Measurements from ENCODE around the gene UXT. TPM values are rescaled to one million over a fixed set of nuclear protein-coding genes. Genes with fewer than 3 reads are reported as not detected.

UXT gene
- total RNA-seq, 1 experiment from 2014 or later: 68.6 TPM

- DNase-seq (ENCODE audit: low spot score): peak; percentile 81
- Mint-ChIP-seq H3K27me3 (ENCODE audit: low read depth) (peaks cover 39% of the 10 kb centered on the region), H3K27ac (no peak within 1 kb of the TSS), H3K36me3 (no peaks in the 10 kb centered on the region), H3K9me3 (no peaks in the 10 kb centered on the region), H3K4me1 (peaks cover 20% of the 10 kb centered on the region), H3K4me3 (peak within 1 kb of the TSS; percentile 64)
- ATAC-seq: peak; percentile 43
- ChIA-PET POLR2A (no interaction called here), CTCF (interaction anchor here (0.6 kb wide), 2 partner anchors 11 to 58 kb away, joined by 3 read pairs; no protein-coding TSS in a partner anchor)
- TF ChIP-seq, protein P1, sequence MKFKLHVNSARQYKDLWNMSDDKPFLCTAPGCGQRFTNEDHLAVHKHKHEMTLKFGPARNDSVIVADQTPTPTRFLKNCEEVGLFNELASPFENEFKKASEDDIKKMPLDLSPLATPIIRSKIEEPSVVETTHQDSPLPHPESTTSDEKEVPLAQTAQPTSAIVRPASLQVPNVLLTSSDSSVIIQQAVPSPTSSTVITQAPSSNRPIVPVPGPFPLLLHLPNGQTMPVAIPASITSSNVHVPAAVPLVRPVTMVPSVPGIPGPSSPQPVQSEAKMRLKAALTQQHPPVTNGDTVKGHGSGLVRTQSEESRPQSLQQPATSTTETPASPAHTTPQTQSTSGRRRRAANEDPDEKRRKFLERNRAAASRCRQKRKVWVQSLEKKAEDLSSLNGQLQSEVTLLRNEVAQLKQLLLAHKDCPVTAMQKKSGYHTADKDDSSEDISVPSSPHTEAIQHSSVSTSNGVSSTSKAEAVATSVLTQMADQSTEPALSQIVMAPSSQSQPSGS (CRISPR knock-in tag; IDR thresholded peaks at IDR 0.05; ENCODE audit: borderline replicate concordance, low read depth): no peak
- TF ChIP-seq ZNF416 (CRISPR knock-in tag; IDR thresholded peaks at IDR 0.05): no peak
- no peak for TF ChIP-seq PRRX2 (CRISPR knock-in tag; IDR thresholded peaks at IDR 0.05)
- TF ChIP-seq MXD4 (CRISPR knock-in tag; IDR thresholded peaks at IDR 0.05; ENCODE audit: borderline replicate concordance): no peak
- no peak for TF ChIP-seq IRF1 (CRISPR knock-in tag; IDR thresholded peaks at IDR 0.05)
- TF ChIP-seq OVOL2 (CRISPR knock-in tag; IDR thresholded peaks at IDR 0.05; ENCODE audit: borderline replicate concordance): no peak
- TF ChIP-seq TEAD4 (CRISPR knock-in tag; IDR thresholded peaks at IDR 0.05): no peak; the same call in 1 of the 2 replicates
- TF ChIP-seq CBFB (CRISPR knock-in tag; IDR thresholded peaks at IDR 0.05; ENCODE audit: low read depth): no peak
- no peak for TF ChIP-seq ZNF423 (CRISPR knock-in tag; IDR thresholded peaks at IDR 0.05)
- TF ChIP-seq TEAD1 (CRISPR knock-in tag; IDR thresholded peaks at IDR 0.05): peak; percentile 93
- peak; percentile 50 for TF ChIP-seq E2F5 (CRISPR knock-in tag; IDR thresholded peaks at IDR 0.05)
- TF ChIP-seq ARID4B (CRISPR knock-in tag; IDR thresholded peaks at IDR 0.05; ENCODE audit: borderline replicate concordance): peak; percentile 88
- no peak for TF ChIP-seq NR2C2 (CRISPR knock-in tag; IDR thresholded peaks at IDR 0.05)
- no peak for TF ChIP-seq RORB (CRISPR knock-in tag; IDR thresholded peaks at IDR 0.05)
- TF ChIP-seq, protein P2, sequence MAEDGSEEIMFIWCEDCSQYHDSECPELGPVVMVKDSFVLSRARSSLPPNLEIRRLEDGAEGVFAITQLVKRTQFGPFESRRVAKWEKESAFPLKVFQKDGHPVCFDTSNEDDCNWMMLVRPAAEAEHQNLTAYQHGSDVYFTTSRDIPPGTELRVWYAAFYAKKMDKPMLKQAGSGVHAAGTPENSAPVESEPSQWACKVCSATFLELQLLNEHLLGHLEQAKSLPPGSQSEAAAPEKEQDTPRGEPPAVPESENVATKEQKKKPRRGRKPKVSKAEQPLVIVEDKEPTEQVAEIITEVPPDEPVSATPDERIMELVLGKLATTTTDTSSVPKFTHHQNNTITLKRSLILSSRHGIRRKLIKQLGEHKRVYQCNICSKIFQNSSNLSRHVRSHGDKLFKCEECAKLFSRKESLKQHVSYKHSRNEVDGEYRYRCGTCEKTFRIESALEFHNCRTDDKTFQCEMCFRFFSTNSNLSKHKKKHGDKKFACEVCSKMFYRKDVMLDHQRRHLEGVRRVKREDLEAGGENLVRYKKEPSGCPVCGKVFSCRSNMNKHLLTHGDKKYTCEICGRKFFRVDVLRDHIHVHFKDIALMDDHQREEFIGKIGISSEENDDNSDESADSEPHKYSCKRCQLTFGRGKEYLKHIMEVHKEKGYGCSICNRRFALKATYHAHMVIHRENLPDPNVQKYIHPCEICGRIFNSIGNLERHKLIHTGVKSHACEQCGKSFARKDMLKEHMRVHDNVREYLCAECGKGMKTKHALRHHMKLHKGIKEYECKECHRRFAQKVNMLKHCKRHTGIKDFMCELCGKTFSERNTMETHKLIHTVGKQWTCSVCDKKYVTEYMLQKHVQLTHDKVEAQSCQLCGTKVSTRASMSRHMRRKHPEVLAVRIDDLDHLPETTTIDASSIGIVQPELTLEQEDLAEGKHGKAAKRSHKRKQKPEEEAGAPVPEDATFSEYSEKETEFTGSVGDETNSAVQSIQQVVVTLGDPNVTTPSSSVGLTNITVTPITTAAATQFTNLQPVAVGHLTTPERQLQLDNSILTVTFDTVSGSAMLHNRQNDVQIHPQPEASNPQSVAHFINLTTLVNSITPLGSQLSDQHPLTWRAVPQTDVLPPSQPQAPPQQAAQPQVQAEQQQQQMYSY (CRISPR knock-in tag; IDR thresholded peaks at IDR 0.05): no peak; the same call in 1 of the 2 replicates
- peak; percentile 91 for TF ChIP-seq ETV6 (CRISPR knock-in tag; IDR thresholded peaks at IDR 0.05)
- peak; percentile 91 for TF ChIP-seq FOXP1 (CRISPR knock-in tag; IDR thresholded peaks at IDR 0.05; ENCODE audit: borderline replicate concordance)
- TF ChIP-seq ESRRA (CRISPR knock-in tag; IDR thresholded peaks at IDR 0.05; ENCODE audit: borderline replicate concordance): peak; percentile 61; the same call in 1 of the 2 replicates
- TF ChIP-seq SP1 (CRISPR knock-in tag; conservative IDR thresholded peaks at IDR 0.05): peak; percentile 87
- TF ChIP-seq E2F1 (CRISPR knock-in tag; IDR thresholded peaks at IDR 0.05): no peak
- no peak for TF ChIP-seq NR1H2 (CRISPR knock-in tag; IDR thresholded peaks at IDR 0.05)
- TF ChIP-seq FOXJ3 (CRISPR knock-in tag; IDR thresholded peaks at IDR 0.05; ENCODE audit: borderline replicate concordance): no peak
- no peak for TF ChIP-seq CREB1 (CRISPR knock-in tag; IDR thresholded peaks at IDR 0.05)
- no peak for TF ChIP-seq GRHL2 (CRISPR knock-in tag; IDR thresholded peaks at IDR 0.05; ENCODE audit: insufficient replicate concordance, severe bottlenecking)
These were observed 39.3 kb downstream of the UXT start, which contains the start of gene SYN1 for GRCh38 chrX:47619486-47620302. Gene SYN1 (minus strand): TSS chrX:47619857. CDS start chrX:47619728, 129 bp downstream.

Measured in WTC11 (cell line).